HG03045 (cell line): ENCODE data around the gene RAB7B.
A peak's percentile ranks its signal among the peaks of the same experiment; 100 is the strongest.
"Not testable (repeated sequence)": the region's sequence is repeated elsewhere in the genome, so short reads cannot be mapped to it uniquely, and the experiment has no call there.

Source experiments
- ATAC-seq: cut with Tn5 transposase; IDR thresholded peaks from one replicate; pipeline ENCODE4 v1.9.1; 2021; ENCODE audit warnings: mild to moderate bottlenecking, moderate library complexity; ENCODE audit not compliant: unreplicated experiment

RAB7B gene

GRCh38 chr1:206002871-206003801, at the start of gene RAB7B:
RAB7B (minus strand) TSS chr1:206003395; CDS start chr1:205994135, 9,260 bp downstream.
- no peak for ATAC-seq

GRCh38 chr1:206052231-206052865, 49.2 kb upstream of the RAB7B start:
- not testable (repeated sequence) for ATAC-seq

- peak; percentile 83 for ATAC-seq
Observed at GRCh38 chr1:206050655-206051235, 47.5 kb upstream of the RAB7B start.

GRCh38 chr1:206049919-206050600, 46.9 kb upstream of the RAB7B start:
- no peak for ATAC-seq

GRCh38 chr1:206049293-206049692, 46.1 kb upstream of the RAB7B start:
- ATAC-seq: peak; percentile 47

- ATAC-seq: no peak
Observed at GRCh38 chr1:206048582-206048981, 45.4 kb upstream of the RAB7B start.

- no peak for ATAC-seq
Observed at GRCh38 chr1:206047271-206047670, 44.1 kb upstream of the RAB7B start.

GRCh38 chr1:206041640-206042039, 38.4 kb upstream of the RAB7B start:
- ATAC-seq: peak; percentile 48

- ATAC-seq: no peak
Observed at GRCh38 chr1:206040328-206040727, 37.1 kb upstream of the RAB7B start.

GRCh38 chr1:206039046-206039973, 36.1 kb upstream of the RAB7B start:
- no peak for ATAC-seq

- no peak for ATAC-seq
Observed at GRCh38 chr1:206037581-206037980, 34.4 kb upstream of the RAB7B start.

GRCh38 chr1:206036663-206037455, 33.7 kb upstream of the RAB7B start:
- ATAC-seq: no peak

- ATAC-seq: no peak
Observed at GRCh38 chr1:206035027-206035426, 31.8 kb upstream of the RAB7B start.

GRCh38 chr1:206032380-206033140, 29.4 kb upstream of the RAB7B start:
- no peak for ATAC-seq

GRCh38 chr1:206030714-206031113, 27.5 kb upstream of the RAB7B start:
- no peak for ATAC-seq

- no peak for ATAC-seq
Observed at GRCh38 chr1:206030191-206030590, 27.0 kb upstream of the RAB7B start.

- no peak for ATAC-seq
Observed at GRCh38 chr1:206029484-206029883, 26.3 kb upstream of the RAB7B start.

- ATAC-seq: no peak
Observed at GRCh38 chr1:206025283-206025820, 22.2 kb upstream of the RAB7B start.
